Astrocyte (in vitro differentiated cells and primary cell): Measurements from ENCODE around the gene BYSL. TPM values are rescaled to one million over a fixed set of nuclear protein-coding genes. Genes with fewer than 3 reads are reported as not detected.

Experiments used
- DNase-seq: peaks from one replicate; pipeline ENCODE4 v3.0.0-alpha.2; 2010; ENCODE audit warnings: low read depth
- FAIRE-seq: peaks from 2 replicates; lab custom pipeline; 2011; peaks lifted over from hg19 to GRCh38; lab: Jason Lieb, UNC
- H2AFZ ChIP-seq: 2 replicates; pipeline ENCODE4 v1.6.0; 2012; ENCODE audit warnings: low read depth, low read length, inconsistent platforms
- H3K27ac ChIP-seq: 2 replicates; pipeline ENCODE4 v1.5.1; 2011; ENCODE audit warnings: low read depth, low read length, inconsistent platforms
- H3K27me3 ChIP-seq: 2 replicates; pipeline ENCODE4 v1.6.0; 2011; ENCODE audit warnings: low read length, inconsistent platforms; ENCODE audit not compliant: insufficient read depth
- H3K36me3 ChIP-seq: 2 replicates; pipeline ENCODE4 v1.5.1; 2011; ENCODE audit warnings: low read length, inconsistent platforms; ENCODE audit not compliant: insufficient read depth
- H3K4me1 ChIP-seq: 2 replicates; pipeline ENCODE4 v1.5.1; 2011; ENCODE audit warnings: low read length, inconsistent platforms; ENCODE audit not compliant: insufficient read depth
- H3K4me2 ChIP-seq: 2 replicates; pipeline ENCODE4 v1.6.0; 2012; ENCODE audit warnings: low read length, inconsistent platforms
- H3K4me3 ChIP-seq: 2 replicates; pipeline ENCODE4 v1.5.1; 2011; ENCODE audit warnings: low read depth, mild to moderate bottlenecking, low read length, inconsistent platforms; ENCODE audit not compliant: insufficient read depth
- H3K79me2 ChIP-seq: 2 replicates; pipeline ENCODE4 v1.6.0; 2012; ENCODE audit warnings: mild to moderate bottlenecking, low read length, inconsistent platforms; ENCODE audit not compliant: insufficient read depth
- H3K9ac ChIP-seq: 2 replicates; pipeline ENCODE4 v1.6.0; 2012; ENCODE audit warnings: mild to moderate bottlenecking, low read length, inconsistent platforms
- H3K9me3 ChIP-seq: 2 replicates; pipeline ENCODE4 v1.5.1; 2012; ENCODE audit warnings: low read depth, mild to moderate bottlenecking, low read length, inconsistent platforms; ENCODE audit not compliant: insufficient read depth
- H4K20me1 ChIP-seq: 2 replicates; pipeline ENCODE4 v1.6.0; 2012; ENCODE audit warnings: low read length, inconsistent platforms; ENCODE audit not compliant: insufficient read depth
- H3K27ac Mint-ChIP-seq: one replicate; pipeline ENCODE4 v1.8.0; 2021; ENCODE audit warnings: mild to moderate bottlenecking, mixed read lengths; ENCODE audit not compliant: unreplicated experiment
- H3K27me3 Mint-ChIP-seq: one replicate; pipeline ENCODE4 v1.8.0; 2021; ENCODE audit warnings: low read depth, mixed read lengths; ENCODE audit not compliant: unreplicated experiment
- H3K36me3 Mint-ChIP-seq: one replicate; pipeline ENCODE4 v1.8.0; 2021; ENCODE audit warnings: low read depth, mixed read lengths; ENCODE audit not compliant: unreplicated experiment
- H3K4me1 Mint-ChIP-seq: one replicate; pipeline ENCODE4 v1.8.0; 2021; ENCODE audit warnings: low read depth, mixed read lengths; ENCODE audit not compliant: unreplicated experiment
- H3K4me3 Mint-ChIP-seq: one replicate; pipeline ENCODE4 v1.8.0; 2021; ENCODE audit warnings: mild to moderate bottlenecking, moderate library complexity, mixed read lengths; ENCODE audit not compliant: unreplicated experiment
- H3K9me3 Mint-ChIP-seq: one replicate; pipeline ENCODE4 v1.8.0; 2021; ENCODE audit warnings: mild to moderate bottlenecking, mixed read lengths; ENCODE audit not compliant: unreplicated experiment
- CTCF ChIP-seq: IDR thresholded peaks from 2 replicates; pipeline ENCODE4 v1.5.1; 2011; ENCODE audit warnings: low read depth, mild to moderate bottlenecking, inconsistent platforms, low read length, moderate library complexity; ENCODE audit not compliant: insufficient read depth
- EZH2 ChIP-seq: IDR thresholded peaks from 2 replicates; pipeline ENCODE4 v1.6.1; 2012; ENCODE audit warnings: mild to moderate bottlenecking, low read length, inconsistent platforms; ENCODE audit not compliant: insufficient read depth
- total RNA-seq: library from RNA; stranded (reverse); gene quantifications from 2 replicates; pipeline ENCODE4 v1.2.1, GENCODE V29; 2021

The BYSL gene
- total RNA-seq, 1 donor from 2014 or later: 41.2 TPM

GRCh38 chr6:41937472-41937860, 16.2 kb downstream of the BYSL start:
- peaks cover 23% of the 10 kb centered on the region for H3K36me3 ChIP-seq
- H3K4me1 ChIP-seq: peaks cover 22% of the 10 kb centered on the region
- no peak overlapping the region for H3K4me3 ChIP-seq
- peaks cover 46% of the 10 kb centered on the region for H3K79me2 ChIP-seq
- no peak overlapping the region for H3K4me2 ChIP-seq
- H3K9ac ChIP-seq: no peak overlapping the region
- Mint-ChIP-seq H3K4me1 (peaks cover 30% of the 10 kb centered on the region), H3K9me3 (no peaks in the 10 kb centered on the region), H3K27me3 (no peaks in the 10 kb centered on the region), H3K27ac (no peak overlapping the region), H3K36me3 (peaks cover 13% of the 10 kb centered on the region), H3K4me3 (no peak overlapping the region)
- DNase-seq (no peak), FAIRE-seq (no peak)
- no peaks in the 10 kb centered on the region for H3K9me3 ChIP-seq
- peaks cover 70% of the 10 kb centered on the region for H4K20me1 ChIP-seq
- H3K27me3 ChIP-seq: no peaks in the 10 kb centered on the region
- TF ChIP-seq CTCF (no peak), EZH2 (no peak)
- H2AFZ ChIP-seq: no peak overlapping the region
- no peak overlapping the region for H3K27ac ChIP-seq

GRCh38 chr6:41937861-41938574, 16.7 kb downstream of the BYSL start:
- Histone ChIP-seq H3K27ac (no peak overlapping the region), H3K36me3 (peaks cover 18% of the 10 kb centered on the region), H3K9ac (no peak overlapping the region), H3K4me1 (peaks cover 23% of the 10 kb centered on the region), H3K4me3 (no peak overlapping the region), H3K9me3 (no peaks in the 10 kb centered on the region), H2AFZ (no peak overlapping the region), H3K4me2 (no peak overlapping the region), H3K79me2 (peaks cover 46% of the 10 kb centered on the region), H3K27me3 (no peaks in the 10 kb centered on the region), H4K20me1 (peaks cover 64% of the 10 kb centered on the region)
- no peak for TF ChIP-seq EZH2
- peaks cover 13% of the 10 kb centered on the region for H3K36me3 Mint-ChIP-seq
- DNase-seq: no peak
- no peak for FAIRE-seq
- H3K4me1 Mint-ChIP-seq: peaks cover 30% of the 10 kb centered on the region
- no peaks in the 10 kb centered on the region for H3K9me3 Mint-ChIP-seq
- no peak overlapping the region for H3K27ac Mint-ChIP-seq
- H3K4me3 Mint-ChIP-seq: no peak overlapping the region
- no peaks in the 10 kb centered on the region for H3K27me3 Mint-ChIP-seq

GRCh38 chr6:41938590-41939175, 17.4 kb downstream of the BYSL start:
- no peak for FAIRE-seq
- no peak overlapping the region for H3K9ac ChIP-seq
- H3K9me3 Mint-ChIP-seq: no peaks in the 10 kb centered on the region
- H3K79me2 ChIP-seq: peaks cover 46% of the 10 kb centered on the region
- H3K27me3 ChIP-seq: no peaks in the 10 kb centered on the region
- H3K27ac ChIP-seq: no peak overlapping the region
- peaks cover 30% of the 10 kb centered on the region for H3K4me1 Mint-ChIP-seq
- H3K9me3 ChIP-seq: no peaks in the 10 kb centered on the region
- H3K36me3 ChIP-seq: peaks cover 17% of the 10 kb centered on the region
- H3K27me3 Mint-ChIP-seq: no peaks in the 10 kb centered on the region
- no peak for DNase-seq
- H3K36me3 Mint-ChIP-seq: peaks cover 13% of the 10 kb centered on the region
- H3K4me3 Mint-ChIP-seq: peak overlapping the region; percentile 95
- H4K20me1 ChIP-seq: peaks cover 64% of the 10 kb centered on the region
- peak overlapping the region; percentile 92 for H3K4me2 ChIP-seq
- H2AFZ ChIP-seq: no peak overlapping the region
- no peak for TF ChIP-seq CTCF
- no peak for TF ChIP-seq EZH2
- no peak overlapping the region for H3K4me3 ChIP-seq
- H3K4me1 ChIP-seq: peaks cover 23% of the 10 kb centered on the region
- peak overlapping the region; percentile 66 for H3K27ac Mint-ChIP-seq
